Gastroesophageal sphincter (tissue), 4 donors: ENCODE measurements around the gene RAB9A. TPM values are rescaled to one million over a fixed set of nuclear protein-coding genes. Genes with fewer than 3 reads are reported as not detected.
A peak's percentile ranks its signal among the peaks of the same experiment; 100 is the strongest.

Experiments used
- ATAC-seq: fragments of 150-250 bp; one replicate; pipeline ENCODE4 v1.9.1; 2016; ENCODE audit warnings: mild to moderate bottlenecking, moderate library complexity
- H3K27ac ChIP-seq, 4 donors: fragments of 200-600 bp; sonication (generic) in 3 of 4; 1 replicate in 3 of 4; 2 replicates in 1 of 4; pipeline ENCODE4 v1.5.1; 2016 to 2019
- H3K27me3 ChIP-seq: fragments of 200-600 bp; sonication (generic); one replicate; pipeline ENCODE4 v1.5.1; 2019
- H3K36me3 ChIP-seq, 2 donors: fragments of 200-600 bp; sonication (generic); one replicate each; pipeline ENCODE4 v1.5.1; 2019; ENCODE audit warnings: control low read depth in 1 of 2
- H3K4me1 ChIP-seq, 3 donors: fragments of 200-600 bp; sonication (generic); 1 replicate in 2 of 3; 2 replicates in 1 of 3; pipeline ENCODE4 v1.5.1; 2016 to 2019; ENCODE audit warnings: control low read depth in 2 of 3
- H3K4me3 ChIP-seq, 2 donors: fragments of 200-600 bp; sonication (generic); one replicate each; pipeline ENCODE4 v1.5.1; 2019; ENCODE audit warnings: mild to moderate bottlenecking in 1 of 2, moderate library complexity in 1 of 2
- H3K9me3 ChIP-seq, 3 donors: fragments of 200-600 bp; sonication (generic); one replicate each; pipeline ENCODE4 v1.5.1; 2017 to 2019; ENCODE audit warnings: control low read depth in 2 of 3
- CTCF ChIP-seq, 4 experiments: fragments of 200-600 bp in 2 of 4; fragments of 450-650 bp in 2 of 4; sonication (generic) in 1 of 4; IDR thresholded peaks; one replicate each; pipeline ENCODE4 v1.5.1; 2017 to 2019; ENCODE audit warnings: antibody characterized with exemption in 4 of 4, mild to moderate bottlenecking in 2 of 4, moderate library complexity in 2 of 4
- EP300 ChIP-seq: sonication (generic); formaldehyde crosslinking; IDR thresholded peaks from one replicate; pipeline ENCODE4 v1.6.1; 2017; ENCODE audit warnings: antibody characterized with exemption, mild to moderate bottlenecking
- POLR2A ChIP-seq, 2 donors: fragments of 450-650 bp; IDR thresholded peaks; one replicate each; pipeline ENCODE4 v1.6.1; 2017; ENCODE audit warnings: antibody characterized with exemption in 2 of 2, mild to moderate bottlenecking in 2 of 2, moderate library complexity in 1 of 2
- POLR2AphosphoS5 ChIP-seq: sonication (generic); formaldehyde crosslinking; IDR thresholded peaks from one replicate; pipeline ENCODE4 v1.6.1; 2017; ENCODE audit warnings: antibody characterized with exemption
- WGBS, 2 donors: methylation state at CpG; one replicate each; pipeline ENCODE4 v1.1.5; 2018; ENCODE audit warnings: low coverage in 1 of 2; 5-methylcytosine and 5-hydroxymethylcytosine counted together
- total RNA-seq, 4 donors: library from RNA; depleted of rRNA; stranded (reverse); fragments of >200 nt; gene quantifications; one replicate each; pipeline ENCODE4 v1.1.0, GENCODE V29; 2016

The RAB9A gene
- total RNA-seq, 4 donors from 2014 or later = 29.6 to 50.7 (median 38.3) TPM

- Histone ChIP-seq H3K27me3 (no peaks in the 10 kb centered on the region), H3K36me3 (peaks cover 0 to 18% of the 10 kb centered on the region in 2 donors), H3K9me3 (no peaks in the 10 kb centered on the region), H3K4me3 (no peak overlapping the region), H3K4me1 (peaks cover 0 to 31% (median 0%) of the 10 kb centered on the region in 3 donors), H3K27ac (no peak overlapping the region)
- ATAC-seq = no peak
- 87 to 93% methylated on average over 5 to 9 of the region's 9 CpGs for WGBS, 2 donors
- TF ChIP-seq POLR2AphosphoS5 (no peak), EP300 (no peak), CTCF (IDR thresholded peaks at IDR 0.05) (no peak), POLR2A (IDR thresholded peaks at IDR 0.05) (no peak)
Measured at GRCh38 chrX:13716455-13716854, 27.5 kb downstream of the RAB9A start.

GRCh38 chrX:13716905-13717304 lies 28.0 kb downstream of the RAB9A start:
- TF ChIP-seq POLR2A (IDR thresholded peaks at IDR 0.05) = no peak
- no peak for TF ChIP-seq EP300
- no peak for TF ChIP-seq CTCF (IDR thresholded peaks at IDR 0.05)
- no peak for TF ChIP-seq POLR2AphosphoS5
- ATAC-seq = no peak
- Histone ChIP-seq H3K4me3 (no peak overlapping the region), H3K27ac (peak overlapping the region in 3 of 4 donors; percentile 54 to 72 (median 69)), H3K4me1 (peaks cover 0 to 35% (median 0%) of the 10 kb centered on the region in 3 donors), H3K9me3 (no peaks in the 10 kb centered on the region), H3K27me3 (no peaks in the 10 kb centered on the region), H3K36me3 (peaks cover 0 to 13% of the 10 kb centered on the region in 2 donors)
- WGBS, 2 donors = no CpG with 5 or more reads among the region's 6 CpGs

- no peak for TF ChIP-seq POLR2A (IDR thresholded peaks at IDR 0.05)
- no peak for TF ChIP-seq EP300
- no peak for TF ChIP-seq CTCF (IDR thresholded peaks at IDR 0.05)
- no peak for TF ChIP-seq POLR2AphosphoS5
- 18 to 59% methylated on average over 3 to 4 of the region's 7 CpGs for WGBS, 2 donors
- Histone ChIP-seq H3K4me3 (no peak overlapping the region), H3K4me1 (peaks cover 0 to 41% (median 0%) of the 10 kb centered on the region in 3 donors), H3K27me3 (no peaks in the 10 kb centered on the region), H3K27ac (peak overlapping the region in 3 of 4 donors; percentile 54 to 72 (median 69)), H3K36me3 (peaks cover 0 to 13% of the 10 kb centered on the region in 2 donors), H3K9me3 (no peaks in the 10 kb centered on the region)
- peak; percentile 70 for ATAC-seq
Measured at GRCh38 chrX:13717700-13718472, 29.0 kb downstream of the RAB9A start.

GRCh38 chrX:13719192-13719856 lies 30.4 kb downstream of the RAB9A start:
- peak; percentile 49 for ATAC-seq
- H3K9me3 ChIP-seq = no peaks in the 10 kb centered on the region
- H3K4me1 ChIP-seq = peaks cover 0 to 41% (median 0%) of the 10 kb centered on the region in 3 donors
- H3K4me3 ChIP-seq = no peak overlapping the region
- peaks cover 0 to 13% of the 10 kb centered on the region in 2 donors for H3K36me3 ChIP-seq
- TF ChIP-seq CTCF (IDR thresholded peaks at IDR 0.05) (no peak), POLR2A (IDR thresholded peaks at IDR 0.05) (no peak), POLR2AphosphoS5 (no peak), EP300 (no peak)
- 83 to 100% methylated on average over 2 to 3 of the region's 3 CpGs for whole genome bisulfite sequencing, 2 donors
- peak overlapping the region in 3 of 4 donors; percentile 20 to 72 (median 54) for H3K27ac ChIP-seq
- H3K27me3 ChIP-seq = no peaks in the 10 kb centered on the region
